Measurements from ENCODE around the gene PC. TPM values are rescaled to one million over a fixed set of nuclear protein-coding genes. Genes with fewer than 3 reads are reported as not detected.

Gene PC
- polyA plus RNA-seq, 10 donors = 12.3 to 21.2 (median 16.0) TPM

DNA sequence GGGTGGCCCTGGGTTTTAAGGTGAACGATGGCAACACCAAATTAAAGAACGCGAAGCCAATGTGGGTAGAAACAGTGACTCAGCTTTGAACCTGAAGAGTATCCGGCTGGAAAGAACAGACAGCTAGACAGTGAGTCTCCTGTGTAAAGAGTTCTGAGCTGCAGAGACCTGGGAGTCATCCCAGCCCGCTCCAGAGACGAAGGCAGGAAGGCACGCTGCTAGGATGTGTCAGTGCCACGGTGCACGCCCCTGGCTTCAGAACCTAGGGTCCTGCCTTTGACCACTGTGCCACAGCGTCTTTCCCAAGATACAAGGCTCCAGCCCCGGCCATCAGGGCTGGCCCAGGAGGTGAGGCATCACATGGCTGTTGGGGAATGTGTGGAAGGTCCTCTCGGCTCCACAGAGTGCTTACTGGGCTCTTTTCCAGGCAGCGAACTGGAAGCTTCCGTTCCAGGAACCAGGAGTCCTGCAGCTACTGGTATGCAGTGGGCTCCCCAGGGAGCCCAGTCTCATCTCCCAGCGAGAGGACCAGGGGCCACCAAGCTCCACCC is 71.4 kb downstream of the PC start:
- DNase-seq = no peak

DNA sequence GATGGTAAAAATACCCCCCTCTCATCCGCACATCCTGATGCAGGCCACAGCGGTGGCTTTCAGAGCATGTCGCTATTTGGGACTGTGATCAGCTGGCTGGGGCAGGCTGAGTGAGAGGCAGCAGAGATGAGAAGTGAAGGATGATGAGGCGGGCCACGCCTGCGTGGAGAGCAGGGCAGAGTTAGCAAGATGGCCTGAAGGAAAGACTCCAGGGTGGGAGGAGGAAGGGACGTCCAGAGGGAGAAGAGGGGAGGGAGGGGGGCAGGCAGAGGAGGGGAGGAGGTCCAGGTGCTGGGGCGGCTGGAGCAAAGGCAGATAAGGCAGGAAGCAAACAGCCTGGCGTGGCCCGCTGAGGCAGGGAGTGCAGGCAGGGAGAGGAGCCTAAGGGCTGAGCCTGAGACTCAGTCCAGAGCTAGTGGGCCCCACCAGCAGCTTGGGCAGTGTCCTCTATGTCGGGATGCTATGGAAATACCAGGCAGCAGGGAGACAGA is 72.2 kb downstream of the PC start:
- DNase-seq = no peak

DNA sequence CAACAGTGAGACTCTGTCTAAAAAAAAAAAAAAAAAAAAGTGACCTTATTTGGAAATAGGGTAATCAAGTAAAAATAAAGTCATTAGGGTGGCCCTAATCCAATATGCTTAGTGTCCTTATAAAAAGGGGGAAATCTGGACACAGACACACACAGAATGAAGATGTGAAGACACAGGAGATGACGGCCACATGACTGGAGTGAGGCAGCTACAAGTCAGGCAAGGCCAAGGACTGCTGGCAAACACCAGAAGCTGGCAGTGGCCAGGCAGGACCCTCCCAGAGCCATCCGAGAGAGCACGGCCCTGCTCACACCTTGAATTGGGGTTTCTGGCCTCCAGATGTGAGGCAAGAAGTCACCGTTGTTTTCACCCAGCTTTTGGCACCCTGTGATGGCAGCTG is 72.7 kb downstream of the PC start:
- no peak for DNase-seq

DNA sequence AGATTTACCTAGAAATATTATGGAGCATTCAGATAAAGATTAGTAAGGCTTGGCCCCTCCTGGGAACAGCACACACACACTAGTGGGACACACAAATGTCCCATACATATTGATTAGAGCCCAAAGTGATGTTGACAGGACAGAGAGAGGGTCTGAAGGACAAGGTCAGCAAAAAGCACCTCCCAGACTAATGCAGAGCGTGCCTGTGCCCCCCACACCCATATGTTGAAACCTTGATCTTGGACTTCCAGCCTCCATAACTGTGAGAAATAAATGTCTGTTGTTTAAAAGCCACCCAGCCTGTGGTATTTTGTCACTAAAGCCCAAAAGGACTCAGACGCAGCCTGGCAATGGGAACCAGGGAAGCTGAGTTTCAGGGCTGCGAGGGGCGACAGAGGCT is 73.7 kb downstream of the PC start:
- no peak for DNase-seq

GRCh38 chr11:66883016-66883965 is 74.9 kb downstream of the PC start:
- peak in 2 of 3 donors; percentile 41 to 61 for DNase-seq

- no peak for DNase-seq
These were observed 75.6 kb downstream of the PC start for GRCh38 chr11:66882561-66883015.

DNA sequence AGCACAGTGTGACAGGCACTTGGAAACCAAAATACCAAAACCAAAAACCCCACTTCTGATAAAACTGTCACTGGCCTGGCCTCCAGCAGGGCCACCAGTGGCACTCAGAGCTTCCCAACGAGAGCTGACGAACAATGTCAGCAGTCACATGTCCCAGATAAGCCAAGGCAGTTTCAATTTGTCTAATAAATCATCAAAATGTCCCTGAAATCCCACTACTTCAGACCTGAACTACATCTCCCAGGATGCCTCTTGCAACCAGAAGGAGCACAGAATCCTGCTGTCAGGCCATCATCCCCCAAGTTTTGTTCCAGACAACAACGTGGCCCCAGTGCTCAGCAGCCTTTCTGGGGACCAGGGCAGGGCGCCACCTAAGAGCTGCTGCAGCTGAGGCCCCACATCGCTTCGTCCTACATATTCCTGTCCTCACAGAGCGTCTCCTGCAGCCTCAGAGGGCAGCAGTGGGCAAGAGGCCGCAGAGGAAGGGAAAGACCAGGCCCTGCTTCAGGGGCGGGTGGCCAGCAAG is 76.2 kb downstream of the PC start:
- DNase-seq = no peak

DNA sequence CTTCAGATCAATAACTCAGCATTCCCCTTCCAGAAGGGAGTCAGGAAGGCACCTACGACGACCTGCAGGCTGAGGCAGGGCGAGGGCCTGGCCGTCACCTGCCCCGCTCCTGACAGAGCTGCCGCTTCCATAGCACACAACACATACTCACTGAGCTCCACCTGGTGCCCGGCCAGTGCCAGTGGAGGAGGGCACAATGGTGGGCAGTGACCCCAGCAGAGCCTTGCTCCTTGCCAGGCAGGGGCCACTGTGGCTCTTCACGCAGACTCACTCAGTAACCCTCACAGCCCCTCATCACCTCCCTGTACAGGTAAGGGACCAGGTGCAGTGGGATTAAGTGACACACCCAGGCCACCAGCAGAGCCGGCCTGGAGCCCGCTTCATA is 76.7 kb downstream of the PC start:
- DNase-seq = no peak

DNA sequence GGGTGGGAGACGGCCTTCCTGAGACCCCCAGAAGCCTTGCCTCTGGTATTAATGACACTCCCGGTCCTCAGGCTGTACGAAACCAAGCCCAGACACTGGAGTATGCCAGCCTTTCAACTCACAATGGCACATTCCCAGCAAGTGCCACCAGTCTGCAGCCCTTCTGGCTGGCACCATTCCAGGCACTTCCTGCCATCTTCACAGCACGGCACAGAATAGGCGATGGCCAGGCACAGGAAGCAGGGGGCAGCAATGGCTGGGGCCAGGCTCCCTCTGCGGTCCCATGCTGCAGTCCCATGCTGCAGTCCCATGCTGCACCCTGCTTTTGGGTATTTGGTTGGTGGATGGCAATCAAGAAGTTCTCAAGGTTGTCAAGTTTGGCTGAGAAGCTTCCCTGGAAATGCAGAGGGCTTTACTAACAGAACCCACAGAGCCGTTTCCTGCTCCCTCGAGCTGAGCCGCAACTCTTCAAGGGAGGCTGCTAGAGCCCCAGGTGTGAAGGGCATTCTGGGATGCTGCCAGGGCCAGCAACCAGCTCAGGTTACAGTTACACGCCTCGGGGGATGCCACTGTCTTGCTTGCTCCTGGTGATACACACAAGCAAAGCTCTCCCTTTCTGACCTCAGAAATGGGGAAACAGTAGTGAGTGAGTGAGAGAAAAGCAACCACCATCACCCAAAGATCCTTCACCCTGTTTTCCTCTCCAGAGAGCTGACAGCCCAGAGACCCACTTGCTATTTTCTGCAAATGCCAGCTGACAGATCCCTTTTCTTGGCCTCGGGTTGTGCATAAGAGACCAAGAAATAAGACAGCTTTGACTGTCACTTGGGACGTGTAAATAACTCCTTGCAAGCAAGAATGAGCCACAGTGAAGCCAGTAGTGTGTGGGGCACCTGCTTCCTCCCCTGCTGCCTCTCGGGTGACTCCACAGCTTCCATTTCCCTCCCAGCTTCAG is 77.4 kb downstream of the PC start:
- no peak for DNase-seq

DNA sequence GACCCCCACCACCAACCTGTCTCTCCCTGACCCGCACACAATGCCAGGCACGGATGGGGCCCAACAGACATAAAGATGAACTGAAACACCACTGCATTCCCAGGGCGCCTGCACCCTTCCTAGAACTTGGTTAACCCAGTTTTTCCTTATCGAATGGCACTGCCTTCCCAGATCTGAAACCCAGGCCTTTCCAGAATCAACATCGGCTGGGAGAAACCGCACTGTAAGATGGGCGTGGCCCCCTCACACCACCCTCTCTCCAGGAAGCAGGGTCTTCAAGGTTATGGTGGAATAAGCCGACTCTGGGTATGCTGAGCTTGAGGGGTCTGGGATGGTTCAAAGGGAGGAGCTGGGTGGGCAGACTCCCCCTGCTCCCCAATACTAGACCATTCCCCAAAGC is 78.2 kb downstream of the PC start:
- DNase-seq = no peak

GRCh38 chr11:66879583-66879982 is 78.6 kb downstream of the PC start:
- DNase-seq = no peak

GRCh38 chr11:66879000-66879399 is 79.2 kb downstream of the PC start:
- no peak for DNase-seq

DNA sequence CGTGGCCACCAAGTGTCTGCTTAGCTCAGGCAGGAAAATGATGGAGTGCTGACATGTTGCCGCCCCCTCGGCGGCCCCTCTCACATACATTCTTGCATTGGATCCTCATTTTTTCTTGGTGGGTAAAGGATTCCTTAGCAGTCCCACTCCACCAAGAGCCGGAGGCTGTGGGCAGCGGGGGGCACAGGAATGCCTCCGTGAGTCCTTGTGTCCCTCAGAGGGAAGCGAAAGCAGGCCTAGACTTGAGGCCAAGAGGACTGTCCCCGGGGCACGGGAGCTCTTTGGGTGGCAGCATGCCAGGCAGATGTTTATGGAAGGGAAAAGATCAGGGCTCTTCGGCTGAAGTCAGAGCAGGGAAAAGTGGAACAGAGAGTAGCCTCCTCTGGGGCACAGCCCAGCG is 79.7 kb downstream of the PC start:
- peak in 1 of 3 donors; percentile 51 for DNase-seq

DNA sequence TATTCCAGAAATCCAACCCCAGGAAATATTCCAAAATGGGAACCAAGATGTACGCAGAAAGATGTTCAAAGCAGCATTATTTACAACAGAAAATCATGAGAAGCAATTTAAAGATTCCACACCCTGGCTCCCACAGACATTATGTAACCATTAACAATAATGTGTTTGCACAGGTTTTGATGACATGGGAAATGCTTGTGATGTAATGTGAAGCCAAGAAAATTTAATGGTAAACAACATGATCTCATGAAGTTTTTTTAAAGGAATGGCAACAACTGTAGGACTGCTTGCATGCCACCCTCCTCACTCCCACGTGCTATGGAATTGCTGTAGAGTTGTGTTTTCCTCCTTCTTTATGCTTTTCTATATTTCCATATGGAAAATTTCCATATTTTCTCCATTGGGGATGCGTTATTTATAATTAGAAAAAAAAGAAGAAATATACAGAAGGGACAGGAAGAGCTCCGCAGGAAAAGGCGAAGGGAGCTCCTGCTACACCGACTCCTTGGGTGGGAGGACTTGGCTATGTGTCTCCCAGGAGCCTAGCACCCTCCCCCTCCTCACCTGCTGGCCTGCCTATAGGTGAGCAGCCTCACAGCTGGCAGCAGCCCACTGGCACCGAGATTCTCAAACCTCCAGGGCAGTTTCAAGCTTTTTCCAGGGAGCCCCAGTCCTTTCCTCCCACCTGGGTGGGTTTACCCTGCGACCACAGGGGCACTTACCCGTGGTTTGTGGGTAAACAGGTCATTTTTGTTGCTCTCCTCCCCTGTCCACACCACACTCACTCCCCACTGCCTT is 80.4 kb downstream of the PC start:
- peak in 1 of 3 donors; percentile 19 for DNase-seq

GRCh38 chr11:66875378-66875777 is 82.8 kb downstream of the PC start:
- no peak for DNase-seq

DNA sequence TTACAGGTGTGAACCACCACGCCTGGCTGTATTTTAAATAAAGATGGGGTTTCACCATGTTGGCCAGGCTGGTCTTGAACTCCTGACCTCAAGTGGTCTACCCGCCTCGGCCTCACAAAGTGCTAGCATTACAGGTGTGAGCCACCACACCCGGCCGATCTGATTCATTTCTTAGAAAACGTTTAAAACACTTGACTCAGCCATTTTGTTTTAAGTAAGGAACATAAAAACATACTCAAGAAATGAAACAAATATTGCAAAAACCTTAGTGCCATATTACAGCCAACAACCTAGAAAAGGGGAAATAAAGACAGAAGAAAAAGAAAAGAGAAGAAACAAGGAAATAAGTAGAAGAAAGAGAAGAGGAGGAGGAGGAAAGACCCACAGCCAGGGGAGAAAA is 84.0 kb downstream of the PC start:
- DNase-seq = no peak

GRCh38 chr11:66871521-66871901 is 86.7 kb downstream of the PC start:
- DNase-seq = no peak

DNA sequence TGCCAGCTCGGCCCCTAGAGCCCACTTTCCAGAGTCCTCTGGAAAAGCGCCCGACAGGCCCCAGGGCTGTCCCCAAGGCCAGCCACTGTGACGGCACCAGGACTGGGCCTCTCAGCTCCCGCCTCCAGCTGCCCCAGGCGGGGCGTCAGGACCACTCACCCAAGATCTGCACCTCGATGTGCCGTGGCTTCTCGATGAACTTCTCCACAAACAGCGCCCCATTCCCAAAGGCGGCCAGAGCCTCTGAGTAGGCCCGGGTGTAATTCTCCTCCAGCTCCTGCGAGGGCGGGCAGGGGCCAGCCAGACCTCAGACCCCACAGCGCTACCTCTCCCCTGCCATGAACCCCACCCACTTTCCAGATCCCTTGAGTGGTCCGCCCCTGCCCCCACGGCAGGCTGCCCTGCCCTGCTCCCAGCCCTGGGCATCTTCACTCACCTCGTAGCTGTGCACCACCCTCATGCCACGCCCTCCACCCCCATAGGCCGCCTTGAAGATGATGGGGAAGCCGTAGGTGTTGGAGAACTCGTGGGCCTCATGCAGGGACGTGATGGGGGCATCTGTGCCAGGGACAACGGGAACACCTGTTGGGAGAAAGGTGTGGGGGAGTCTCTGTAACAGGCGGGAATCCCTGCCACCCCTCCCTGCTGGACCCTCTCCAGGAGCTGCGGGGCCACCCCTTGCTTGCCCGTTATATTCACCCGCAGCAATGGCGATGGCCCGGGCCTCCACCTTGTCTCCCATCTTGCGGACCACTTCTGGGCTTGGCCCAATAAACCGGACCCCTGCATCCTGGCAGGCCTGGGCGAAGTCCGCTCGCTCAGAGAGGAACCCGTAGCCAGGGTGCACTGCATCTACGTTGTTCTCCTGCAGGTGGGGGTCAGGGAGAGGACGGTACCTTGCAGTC is 87.3 kb downstream of the PC start:
- DNase-seq = no peak

GRCh38 chr11:66870131-66870530 is 88.1 kb downstream of the PC start:
- DNase-seq = no peak

DNA sequence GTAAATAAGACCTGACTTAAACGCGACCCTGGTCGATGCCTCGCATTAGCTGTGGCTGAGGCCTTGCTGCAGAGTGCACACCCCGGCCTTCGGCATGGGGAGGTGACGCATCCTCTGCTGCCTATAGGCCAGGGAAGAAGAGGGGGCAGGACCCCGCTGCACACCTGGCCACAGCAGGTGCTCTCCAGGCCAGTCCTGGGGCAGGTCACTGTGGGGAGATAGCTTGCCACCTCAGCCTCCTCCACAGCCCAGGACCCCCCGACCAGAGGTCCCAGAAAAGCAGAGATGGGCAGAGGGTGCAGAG is 88.7 kb downstream of the PC start:
- no peak for DNase-seq
